GM12892 (cell line): ENCODE measurements around the gene ZNF484. TPM values are rescaled to one million over a fixed set of nuclear protein-coding genes. Genes with fewer than 3 reads are reported as not detected.
A peak's percentile ranks its signal among the peaks of the same experiment; 100 is the strongest.
"Not testable (repeated sequence)": the region's sequence is repeated elsewhere in the genome, so short reads cannot be mapped to it uniquely, and the experiment has no call there.

ENCODE experiments used
- DNase-seq: peaks from one replicate; pipeline ENCODE4 v3.0.0; 2011; ENCODE audit not compliant: insufficient read length
- FAIRE-seq: peaks from 2 replicates; lab custom pipeline; 2011; peaks lifted over from hg19 to GRCh38; lab: Jason Lieb, UNC
- POLR2A ChIP-seq: IDR thresholded peaks from 2 replicates; pipeline ENCODE4 v1.6.1; 2011; ENCODE audit warnings: low read depth, low read length, control low read depth
- POLR2AphosphoS5 ChIP-seq: IDR thresholded peaks from 2 replicates; pipeline ENCODE4 v1.6.1; 2011; ENCODE audit warnings: low read depth, low read length, control low read depth
- TAF1 ChIP-seq: IDR thresholded peaks from 2 replicates; pipeline ENCODE4 v1.6.1; 2011; ENCODE audit warnings: low read depth, mild to moderate bottlenecking, control low read depth, low read length, borderline replicate concordance
- polyA plus RNA-seq: library from polyadenylated mRNA; unstranded; fragments of >200 nt; gene quantifications from one replicate; pipeline ENCODE4 v1.2.1, GENCODE V29; 2012; ENCODE audit warnings: missing spikeins, inconsistent platforms; ENCODE audit not compliant: missing spikeins

Gene ZNF484
- 2.8 TPM for polyA plus RNA-seq

GRCh38 chr9:92877531-92878430 is at the start of gene ZNF484:
TSS of gene ZNF484 (minus strand) at chr9:92878038. CDS start at chr9:92875029, 3,009 bp downstream.
- DNase-seq (peak; percentile 71), FAIRE-seq (peak; percentile 99)
- peak; percentile 65; the same call in 1 of the 2 replicates for TF ChIP-seq POLR2AphosphoS5
- no peak for TF ChIP-seq TAF1
- TF ChIP-seq POLR2A, result peak; percentile 71; the same call in 1 of the 2 replicates

GRCh38 chr9:92920437-92920836 is 42.6 kb upstream of the ZNF484 start:
- TF ChIP-seq POLR2AphosphoS5 (no peak), POLR2A (no peak), TAF1 (no peak)
- FAIRE-seq, result no peak
- no peak for DNase-seq

- no peak for FAIRE-seq
- TF ChIP-seq POLR2A, result no peak
- TF ChIP-seq TAF1, result no peak
- TF ChIP-seq POLR2AphosphoS5, result no peak
- DNase-seq, result no peak
These were observed 39.5 kb upstream of the ZNF484 start for GRCh38 chr9:92917176-92917800.

- TF ChIP-seq POLR2A (no peak), POLR2AphosphoS5 (no peak), TAF1 (no peak)
- no peak for FAIRE-seq
- DNase-seq, result no peak
These were observed 34.0 kb upstream of the ZNF484 start for GRCh38 chr9:92911511-92912475.

- FAIRE-seq, DNase-seq: not testable (repeated sequence)
These were observed 27.3 kb upstream of the ZNF484 start for GRCh38 chr9:92905137-92905536.

- TF ChIP-seq POLR2A, result no peak
- TF ChIP-seq TAF1, result no peak
- no peak for TF ChIP-seq POLR2AphosphoS5
- no peak for FAIRE-seq
- DNase-seq, result no peak
These were observed 19.5 kb upstream of the ZNF484 start for GRCh38 chr9:92897323-92897722.

- FAIRE-seq, result no peak
- TF ChIP-seq POLR2A (no peak), TAF1 (no peak), POLR2AphosphoS5 (no peak)
- DNase-seq, result no peak
These were observed 18.1 kb upstream of the ZNF484 start for GRCh38 chr9:92895812-92896436.

GRCh38 chr9:92894711-92895362 is 17.0 kb upstream of the ZNF484 start:
- TF ChIP-seq TAF1 (no peak), POLR2AphosphoS5 (no peak), POLR2A (no peak)
- no peak for DNase-seq
- no peak for FAIRE-seq

GRCh38 chr9:92893916-92894610 is 16.2 kb upstream of the ZNF484 start:
- DNase-seq, FAIRE-seq: not testable (repeated sequence)

GRCh38 chr9:92892276-92892675 is 14.4 kb upstream of the ZNF484 start:
- not testable (repeated sequence) for FAIRE-seq, DNase-seq

- DNase-seq (no peak), FAIRE-seq (no peak)
- TF ChIP-seq POLR2A, result no peak
- no peak for TF ChIP-seq TAF1
- TF ChIP-seq POLR2AphosphoS5, result no peak
These were observed 12.9 kb upstream of the ZNF484 start for GRCh38 chr9:92890761-92891160.
